ENCODE results near the gene SNRPD2. TPM values are rescaled to one million over a fixed set of nuclear protein-coding genes. Genes with fewer than 3 reads are reported as not detected.

The SNRPD2 gene
- total and polyA plus RNA-seq, 8 donors = 77.6 to 183 (median 133) TPM

- FAIRE-seq = no peak
- TF ChIP-seq CTCF (IDR thresholded peaks at IDR 0.05) = no peak
- ATAC-seq = peak in 3 of 4 donors; percentile 58 to 88 (median 84)
Observed at GRCh38 chr19:45657520-45658167, 34.1 kb downstream of the SNRPD2 start.

GRCh38 chr19:45655073-45655472 lies 36.7 kb downstream of the SNRPD2 start:
- ATAC-seq (no peak), DNase-seq (no peak), FAIRE-seq (no peak)
- Histone ChIP-seq H3K4me3 (no peak overlapping the region), H3K4me1 (no peaks in the 10 kb centered on the region), H3K27me3 (no peaks in the 10 kb centered on the region), H3K27ac (no peak overlapping the region), H3K9me3 (no peaks in the 10 kb centered on the region), H3K36me3 (no peaks in the 10 kb centered on the region)
- intact Hi-C loops (cut with DNase I) = no loop called here
- 33 to 100% methylated on average over 3 of the region's 3 CpGs for WGBS, 2 donors
- no peak for TF ChIP-seq CTCF (IDR thresholded peaks at IDR 0.05)

More at GRCh38 chr19:45657520-45658167, 34.1 kb downstream of the SNRPD2 start:
- H3K4me1 ChIP-seq = no peaks in the 10 kb centered on the region
- H3K36me3 ChIP-seq = no peaks in the 10 kb centered on the region
- 40 to 42% methylated on average over 14 of the region's 14 CpGs for WGBS, 2 donors
- no peaks in the 10 kb centered on the region for H3K9me3 ChIP-seq
- H3K27ac ChIP-seq = no peak overlapping the region
- intact Hi-C loops (cut with DNase I) = no loop called here
- H3K27me3 ChIP-seq = no peaks in the 10 kb centered on the region
- H3K4me3 ChIP-seq = no peak overlapping the region
- no peak for DNase-seq

- Histone ChIP-seq H3K9me3 (no peaks in the 10 kb centered on the region), H3K27me3 (no peaks in the 10 kb centered on the region), H3K36me3 (no peaks in the 10 kb centered on the region), H3K4me1 (no peaks in the 10 kb centered on the region), H3K27ac (no peak overlapping the region), H3K4me3 (no peak overlapping the region)
- 40 to 70% methylated on average over 4 to 5 of the region's 5 CpGs for WGBS, 2 donors
- TF ChIP-seq CTCF (IDR thresholded peaks at IDR 0.05) = no peak
- FAIRE-seq = no peak
- intact Hi-C loops (cut with DNase I) = no loop called here
- DNase-seq = no peak
- no peak for ATAC-seq
Observed at GRCh38 chr19:45653634-45654033, 38.1 kb downstream of the SNRPD2 start.

- H3K9me3 ChIP-seq = no peaks in the 10 kb centered on the region
- WGBS, 2 donors = 77 to 79% methylated on average over 3 of the region's 3 CpGs
- H3K4me1 ChIP-seq = peaks cover 0 to 2% (median 0%) of the 10 kb centered on the region in 3 donors
- intact Hi-C loops (cut with DNase I) = no loop called here
- FAIRE-seq = no peak
- ATAC-seq = no peak
- H3K27me3 ChIP-seq = no peaks in the 10 kb centered on the region
- no peak for DNase-seq
- no peak for TF ChIP-seq CTCF (IDR thresholded peaks at IDR 0.05)
- H3K27ac ChIP-seq = no peak overlapping the region
- H3K4me3 ChIP-seq = no peak overlapping the region
- H3K36me3 ChIP-seq = no peaks in the 10 kb centered on the region
Observed at GRCh38 chr19:45650722-45651121, 41.0 kb downstream of the SNRPD2 start.

- no peak for DNase-seq
- H3K4me3 ChIP-seq = peak overlapping the region in 1 of 4 donors; percentile 34
- H3K36me3 ChIP-seq = no peaks in the 10 kb centered on the region
- intact Hi-C loops (cut with DNase I) = no loop called here
- FAIRE-seq = no peak
- no peak overlapping the region for H3K27ac ChIP-seq
- TF ChIP-seq CTCF (IDR thresholded peaks at IDR 0.05) = no peak
- H3K9me3 ChIP-seq = no peaks in the 10 kb centered on the region
- H3K4me1 ChIP-seq = peaks cover 5 to 11% (median 8%) of the 10 kb centered on the region in 3 donors
- ATAC-seq = no peak
- H3K27me3 ChIP-seq = no peaks in the 10 kb centered on the region
- 9 to 11% methylated on average over 9 of the region's 9 CpGs for WGBS, 2 donors
Observed at GRCh38 chr19:45646345-45646698, 45.4 kb downstream of the SNRPD2 start.

Data from pancreas (tissue), 10 donors.